T-cell (primary cell): ENCODE measurements around the gene PLSCR4. TPM values are rescaled to one million over a fixed set of nuclear protein-coding genes. Genes with fewer than 3 reads are reported as not detected.

Experiments
- ATAC-seq, 4 experiments: fragments of 200-7000 bp in 3 of 4; fragments of 150-1000 bp in 1 of 4; cut with Tn5 transposase; replicated peaks in 1 of 4; 1 replicate in 3 of 4; 2 replicates in 1 of 4; pipeline ENCODE4 v1.10.0; 2021; ENCODE audit warnings: moderate library complexity in 3 of 4, mild to moderate bottlenecking in 2 of 4, moderate number of reproducible peaks in 1 of 4
- CTCF ChIA-PET, 2 donors: fragments of 300-600 bp; sonication (Branson Sonifier 250); formaldehyde crosslinking; loops; one replicate each; lab custom pipeline; 2022; ENCODE audit warnings: antibody characterized with exemption in 2 of 2; lab: Charles Lee
- POLR2A ChIA-PET, 2 donors: fragments of 300-600 bp; sonication (Branson Sonifier 250); formaldehyde crosslinking; loops; one replicate each; lab custom pipeline; 2022; ENCODE audit warnings: antibody characterized with exemption in 2 of 2; lab: Charles Lee
- DNase-seq, 35 experiments: peaks; one replicate each; pipeline versions ENCODE4 v3.0.0 to v3.0.0-alpha.2; 2013 to 2023
- H3K27ac ChIP-seq: one replicate; pipeline ENCODE4 v1.5.1; 2013; ENCODE audit warnings: low read length
- H3K27me3 ChIP-seq, 2 experiments: replicated peaks in 1 of 2; 1 replicate in 1 of 2; 2 replicates in 1 of 2; pipeline versions ENCODE4 v1.6.1 to v1.7.0; 2013; ENCODE audit warnings: low read length in 1 of 2, mixed read lengths in 1 of 2; ENCODE audit not compliant: control insufficient read depth in 2 of 2, insufficient read depth in 2 of 2; ENCODE audit errors: extremely low read depth in 1 of 2
- H3K36me3 ChIP-seq, 2 donors: 1 replicate in 1 of 2; 2 replicates in 1 of 2; pipeline versions ENCODE4 v1.6.1 to v1.7.0; 2013; ENCODE audit warnings: low read length in 1 of 2; ENCODE audit not compliant: control insufficient read depth in 2 of 2, insufficient read depth in 1 of 2; ENCODE audit errors: extremely low read depth in 1 of 2
- H3K4me1 ChIP-seq, 2 experiments: 1 replicate in 1 of 2; 2 replicates in 1 of 2; pipeline versions ENCODE4 v1.6.1 to v1.7.0; 2013; ENCODE audit warnings: low read length in 2 of 2, mixed read lengths in 1 of 2; ENCODE audit not compliant: insufficient read depth in 2 of 2, control insufficient read depth in 1 of 2; ENCODE audit errors: extremely low read depth in 1 of 2
- H3K4me3 ChIP-seq, 2 donors: 1 replicate in 1 of 2; 2 replicates in 1 of 2; pipeline versions ENCODE4 v1.5.1 to v1.7.0; 2013; ENCODE audit warnings: mild to moderate bottlenecking in 2 of 2, low read length in 1 of 2, moderate library complexity in 1 of 2; ENCODE audit not compliant: control insufficient read depth in 1 of 2; ENCODE audit errors: extremely low read depth in 1 of 2
- H3K9me3 ChIP-seq: 2 replicates; pipeline ENCODE4 v1.7.0; 2013
- H3K27ac Mint-ChIP-seq, 2 donors: one replicate each; pipeline ENCODE4 v1.8.0; 2020 to 2021; ENCODE audit warnings: mild to moderate bottlenecking in 2 of 2, mixed read lengths in 2 of 2
- H3K27me3 Mint-ChIP-seq, 2 donors: one replicate each; pipeline ENCODE4 v1.8.0; 2021 to 2022; ENCODE audit warnings: mixed read lengths in 2 of 2
- H3K36me3 Mint-ChIP-seq: one replicate; pipeline ENCODE4 v1.8.0; 2021; ENCODE audit warnings: mixed read lengths
- H3K4me1 Mint-ChIP-seq, 3 donors: one replicate each; pipeline ENCODE4 v1.8.0; 2020 to 2022; ENCODE audit warnings: mixed read lengths in 3 of 3, mild to moderate bottlenecking in 1 of 3
- H3K4me3 Mint-ChIP-seq, 3 donors: one replicate each; pipeline ENCODE4 v1.8.0; 2020 to 2022; ENCODE audit warnings: mild to moderate bottlenecking in 3 of 3, mixed read lengths in 3 of 3, moderate library complexity in 3 of 3
- H3K9me3 Mint-ChIP-seq, 3 donors: one replicate each; pipeline ENCODE4 v1.8.0; 2020 to 2022; ENCODE audit warnings: mixed read lengths in 3 of 3
- WGBS: methylation state at CpG from one replicate; pipeline ENCODE4 v1.1.5; 2013; ENCODE audit warnings: missing lambda C conversion rate; ENCODE audit not compliant: insufficient coverage; 5-methylcytosine and 5-hydroxymethylcytosine counted together
- total RNA-seq, 35 experiments: library from RNA in 6 of 35; stranded (reverse) in 6 of 35; fragments of 120-200 nt in 1 of 35; gene quantifications; one replicate each; pipeline versions ENCODE4 v1.2.1 to v1.2.4 and lab custom pipeline; 2013 to 2026

The PLSCR4 gene
- total RNA-seq, 5 donors from 2014 or later (not counting 1 experiment from before 2014, with no cell fraction given), result 0.12 to 0.26 (median 0.16) TPM; not detected in 2

- H3K27me3 ChIP-seq, result no peaks in the 10 kb centered on the region
- ATAC-seq (no peak), DNase-seq (no peak)
- no peak overlapping the region for H3K4me3 ChIP-seq
- Mint-ChIP-seq H3K36me3 (no peaks in the 10 kb centered on the region), H3K27ac (no peak overlapping the region), H3K4me1 (no peaks in the 10 kb centered on the region), H3K27me3 (peaks cover 2 to 4% of the 10 kb centered on the region in 2 donors), H3K4me3 (no peak overlapping the region), H3K9me3 (no peaks in the 10 kb centered on the region)
- H3K36me3 ChIP-seq, result no peaks in the 10 kb centered on the region
- no peaks in the 10 kb centered on the region for H3K9me3 ChIP-seq
- no CpG with 5 or more reads among the region's 1 CpG for WGBS
- ChIA-PET CTCF (no interaction called here), POLR2A (no interaction called here)
- no peaks in the 10 kb centered on the region for H3K4me1 ChIP-seq
- H3K27ac ChIP-seq, result no peak overlapping the region
Measured at GRCh38 chr3:146148468-146148931, 102.4 kb downstream of the PLSCR4 start.

GRCh38 chr3:146145642-146146041, 105.3 kb downstream of the PLSCR4 start:
- H3K27me3 ChIP-seq, result no peaks in the 10 kb centered on the region
- H3K4me1 Mint-ChIP-seq, result no peaks in the 10 kb centered on the region
- H3K36me3 Mint-ChIP-seq, result no peaks in the 10 kb centered on the region
- CTCF ChIA-PET, result no interaction called here
- no peak for DNase-seq
- H3K4me3 ChIP-seq, result no peak overlapping the region
- no peak overlapping the region for H3K4me3 Mint-ChIP-seq
- peaks cover 2 to 4% of the 10 kb centered on the region in 2 donors for H3K27me3 Mint-ChIP-seq
- POLR2A ChIA-PET, result no interaction called here
- no peaks in the 10 kb centered on the region for H3K9me3 Mint-ChIP-seq
- no peaks in the 10 kb centered on the region for H3K9me3 ChIP-seq
- no peak for ATAC-seq
- H3K4me1 ChIP-seq, result no peaks in the 10 kb centered on the region
- H3K36me3 ChIP-seq, result no peaks in the 10 kb centered on the region
- H3K27ac Mint-ChIP-seq, result no peak overlapping the region
- no peak overlapping the region for H3K27ac ChIP-seq
- no CpG with 5 or more reads among the region's 1 CpG for WGBS

GRCh38 chr3:146142757-146143156, 108.1 kb downstream of the PLSCR4 start:
- Mint-ChIP-seq H3K36me3 (no peaks in the 10 kb centered on the region), H3K4me3 (no peak overlapping the region), H3K9me3 (peaks cover 0 to 1% (median 0%) of the 10 kb centered on the region in 3 donors), H3K4me1 (no peaks in the 10 kb centered on the region), H3K27me3 (peaks cover 0 to 2% of the 10 kb centered on the region in 2 donors), H3K27ac (no peak overlapping the region)
- ATAC-seq (no peak), DNase-seq (no peak)
- Histone ChIP-seq H3K4me3 (no peak overlapping the region), H3K36me3 (no peaks in the 10 kb centered on the region), H3K27ac (no peak overlapping the region), H3K4me1 (no peaks in the 10 kb centered on the region), H3K27me3 (no peaks in the 10 kb centered on the region), H3K9me3 (no peaks in the 10 kb centered on the region)
- POLR2A ChIA-PET, result interaction anchor here in 1 of 2 donors (0.6 kb wide), 1 partner anchor 9 kb away, joined by 3 read pairs; no protein-coding TSS in a partner anchor
- CTCF ChIA-PET, result no interaction called here
- WGBS, result 80% methylated on average over 1 of the region's 3 CpGs

Other genes with a start within 250 kb of the PLSCR4 start
- gene PLOD2, start 89.9 kb downstream of the PLSCR4 start, total RNA-seq, result under 1 TPM in 4 of 5 donors, not detected in 1; 0.28 to 0.63 (median 0.46) TPM
- gene PLSCR2, start 218.5 kb upstream of the PLSCR4 start, total RNA-seq, result 1 to 10 TPM in 1 of 5 donors, under 1 TPM in 1, not detected in 3; 0.63 to 1.2 TPM